ENCODE data around the gene TNFRSF21.
"Not testable (repeated sequence)": the region's sequence is repeated elsewhere in the genome, so short reads cannot be mapped to it uniquely, and the experiment has no call there.

Gene TNFRSF21

DNA sequence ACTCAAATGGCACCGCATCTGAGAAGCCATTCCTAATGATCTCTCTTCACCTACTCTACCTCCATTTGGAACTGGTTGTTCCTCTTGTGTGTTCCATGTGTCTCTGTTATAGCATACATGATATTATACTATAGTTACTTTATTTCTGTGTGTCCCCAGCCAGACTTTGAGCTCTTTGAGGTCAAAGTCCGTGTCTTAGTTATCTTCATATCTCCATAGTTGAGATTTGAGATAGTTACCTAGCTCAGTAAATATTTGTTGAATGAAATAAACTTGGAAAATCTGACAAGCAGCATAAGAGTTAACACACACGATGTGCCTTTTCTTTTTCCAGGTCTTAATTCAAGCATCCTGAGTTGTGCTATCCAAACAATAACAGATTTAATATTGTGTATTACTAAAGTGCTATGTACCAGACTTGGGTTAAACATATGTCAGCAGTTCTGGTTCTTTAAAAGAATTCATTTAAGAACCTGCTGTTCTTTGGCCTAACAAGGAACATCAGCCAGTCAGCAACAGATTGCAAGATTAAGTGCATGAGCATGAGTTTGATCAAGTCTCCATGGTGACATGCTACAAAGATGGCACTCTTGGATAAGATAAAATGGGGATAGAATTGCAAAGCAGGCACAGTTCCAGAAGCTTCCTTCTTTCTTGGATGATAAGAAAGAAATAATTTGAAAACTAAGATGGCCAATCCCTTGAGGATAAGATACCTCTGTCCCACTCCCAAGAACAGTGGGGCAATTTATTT lies 8.7 kb upstream of the TNFRSF21 start:
- Histone ChIP-seq H3K4me3 (ENCODE audit: severe bottlenecking) (no peak overlapping the region), H3K27me3 (ENCODE audit: insufficient read depth, poor library complexity, severe bottlenecking) (peaks cover 4% of the 10 kb centered on the region), H3K27ac (ENCODE audit: poor library complexity, severe bottlenecking) (no peak overlapping the region), H3K36me3 (ENCODE audit: low read depth) (no peaks in the 10 kb centered on the region), H3K9me3 (ENCODE audit: severe bottlenecking) (no peaks in the 10 kb centered on the region), H3K4me1 (ENCODE audit: insufficient read depth, poor library complexity, severe bottlenecking) (no peaks in the 10 kb centered on the region)
- TF ChIP-seq, protein P1, sequence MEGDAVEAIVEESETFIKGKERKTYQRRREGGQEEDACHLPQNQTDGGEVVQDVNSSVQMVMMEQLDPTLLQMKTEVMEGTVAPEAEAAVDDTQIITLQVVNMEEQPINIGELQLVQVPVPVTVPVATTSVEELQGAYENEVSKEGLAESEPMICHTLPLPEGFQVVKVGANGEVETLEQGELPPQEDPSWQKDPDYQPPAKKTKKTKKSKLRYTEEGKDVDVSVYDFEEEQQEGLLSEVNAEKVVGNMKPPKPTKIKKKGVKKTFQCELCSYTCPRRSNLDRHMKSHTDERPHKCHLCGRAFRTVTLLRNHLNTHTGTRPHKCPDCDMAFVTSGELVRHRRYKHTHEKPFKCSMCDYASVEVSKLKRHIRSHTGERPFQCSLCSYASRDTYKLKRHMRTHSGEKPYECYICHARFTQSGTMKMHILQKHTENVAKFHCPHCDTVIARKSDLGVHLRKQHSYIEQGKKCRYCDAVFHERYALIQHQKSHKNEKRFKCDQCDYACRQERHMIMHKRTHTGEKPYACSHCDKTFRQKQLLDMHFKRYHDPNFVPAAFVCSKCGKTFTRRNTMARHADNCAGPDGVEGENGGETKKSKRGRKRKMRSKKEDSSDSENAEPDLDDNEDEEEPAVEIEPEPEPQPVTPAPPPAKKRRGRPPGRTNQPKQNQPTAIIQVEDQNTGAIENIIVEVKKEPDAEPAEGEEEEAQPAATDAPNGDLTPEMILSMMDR (IDR thresholded peaks at IDR 0.05; ENCODE audit: poor library complexity, severe bottlenecking), result no peak
- no peak for DNase-seq (ENCODE audit: low spot score)
- no peak for ATAC-seq (ENCODE audit: low read depth)

DNA sequence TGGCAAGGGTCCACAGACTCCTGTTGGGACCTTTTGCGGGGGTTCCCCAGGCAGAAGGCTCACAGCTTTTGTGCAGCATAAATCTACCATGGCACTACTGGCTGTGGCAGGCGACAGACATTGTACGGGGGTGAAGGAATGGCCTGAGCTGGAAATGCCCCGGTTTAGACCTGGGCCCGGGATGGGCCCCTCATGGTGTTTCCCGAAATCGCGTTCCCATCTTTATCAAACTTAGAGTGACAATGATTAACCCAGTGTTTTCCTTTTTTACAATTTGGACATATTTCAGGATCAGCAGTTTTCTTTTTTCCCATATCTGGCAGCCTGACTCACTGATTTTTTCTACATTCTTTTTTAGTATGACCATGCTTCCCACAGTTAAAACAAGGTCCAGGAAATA lies 5.5 kb upstream of the TNFRSF21 start:
- not testable (repeated sequence) for H3K4me1 ChIP-seq (ENCODE audit: insufficient read depth, poor library complexity, severe bottlenecking); H3K27me3 ChIP-seq (ENCODE audit: insufficient read depth, poor library complexity, severe bottlenecking); H3K4me3 ChIP-seq (ENCODE audit: severe bottlenecking); H3K36me3 ChIP-seq (ENCODE audit: low read depth); DNase-seq (ENCODE audit: low spot score); H3K9me3 ChIP-seq (ENCODE audit: severe bottlenecking); H3K27ac ChIP-seq (ENCODE audit: poor library complexity, severe bottlenecking); ATAC-seq (ENCODE audit: low read depth)

DNA sequence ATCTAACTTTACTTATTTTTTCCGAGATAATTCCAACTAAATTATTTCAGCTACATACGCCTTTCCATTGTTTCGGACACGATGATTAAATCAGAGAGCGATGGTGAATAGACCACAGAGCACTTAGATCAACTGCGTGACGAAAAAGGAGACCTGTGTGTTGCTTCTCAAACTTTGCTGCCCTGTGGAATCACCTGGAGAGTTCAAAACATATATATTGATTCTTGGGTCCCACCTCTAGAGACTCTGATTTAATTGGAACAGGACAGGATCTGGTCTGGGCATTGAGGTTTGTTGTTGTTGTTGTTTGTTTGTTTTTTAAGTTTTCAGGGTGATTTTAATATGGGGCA lies 401 bp upstream of the TNFRSF21 start:
- Histone ChIP-seq H3K4me3 (ENCODE audit: severe bottlenecking) (peak overlapping the region; percentile 67), H3K27me3 (ENCODE audit: insufficient read depth, poor library complexity, severe bottlenecking) (no peaks in the 10 kb centered on the region), H3K4me1 (ENCODE audit: insufficient read depth, poor library complexity, severe bottlenecking) (peaks cover 22% of the 10 kb centered on the region), H3K36me3 (ENCODE audit: low read depth) (peaks cover 18% of the 10 kb centered on the region), H3K27ac (ENCODE audit: poor library complexity, severe bottlenecking) (peak overlapping the region; percentile 65), H3K9me3 (ENCODE audit: severe bottlenecking) (no peaks in the 10 kb centered on the region)
- TF ChIP-seq, protein P1 (IDR thresholded peaks at IDR 0.05; ENCODE audit: poor library complexity, severe bottlenecking), result peak; percentile 76
- DNase-seq (ENCODE audit: low spot score) (no peak), ATAC-seq (ENCODE audit: low read depth) (no peak)

DNA sequence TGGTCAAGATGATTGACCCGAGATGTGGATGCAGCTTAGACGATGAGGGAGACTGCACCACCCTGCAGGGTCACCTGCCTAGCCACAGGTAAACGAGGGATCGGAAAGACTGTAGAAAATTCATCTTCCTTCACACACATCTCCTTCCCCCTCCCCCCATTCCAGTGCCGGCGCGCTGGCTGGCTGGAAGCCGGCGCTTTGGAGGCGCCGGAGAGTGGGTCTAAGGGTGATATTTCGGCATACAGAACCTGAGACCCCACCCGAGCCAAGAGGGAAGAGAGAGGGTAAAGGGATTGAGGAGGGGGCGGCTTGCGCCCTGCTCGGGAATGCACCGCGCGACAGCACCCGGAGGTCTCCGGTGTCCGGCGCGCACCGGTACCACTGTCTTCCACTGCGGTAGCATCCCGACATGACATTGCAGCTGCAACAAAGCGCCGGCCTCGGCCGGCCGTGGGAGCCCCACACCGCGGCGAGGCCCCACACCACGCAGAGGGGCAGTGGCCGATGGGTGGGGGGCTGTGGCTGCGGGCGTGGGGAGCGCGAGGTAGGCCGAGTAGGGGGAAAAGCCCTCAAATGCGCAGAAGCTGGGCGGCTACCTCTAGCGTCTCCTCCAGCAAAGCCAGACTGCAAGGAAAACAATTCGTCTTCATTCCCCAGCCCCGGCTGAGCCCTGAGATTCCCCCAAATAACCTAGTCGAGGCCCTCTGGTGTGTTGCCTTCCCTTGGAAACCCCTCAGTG lies 984 bp downstream of the TNFRSF21 start:
- Histone ChIP-seq H3K4me1 (ENCODE audit: insufficient read depth, poor library complexity, severe bottlenecking) (peaks cover 22% of the 10 kb centered on the region), H3K9me3 (ENCODE audit: severe bottlenecking) (no peaks in the 10 kb centered on the region), H3K36me3 (ENCODE audit: low read depth) (peaks cover 23% of the 10 kb centered on the region), H3K27ac (ENCODE audit: poor library complexity, severe bottlenecking) (peak overlapping the region; percentile 65), H3K27me3 (ENCODE audit: insufficient read depth, poor library complexity, severe bottlenecking) (no peaks in the 10 kb centered on the region), H3K4me3 (ENCODE audit: severe bottlenecking) (peak overlapping the region; percentile 67)
- TF ChIP-seq, protein P1 (IDR thresholded peaks at IDR 0.05; ENCODE audit: poor library complexity, severe bottlenecking), result no peak
- peak; percentile 40 for ATAC-seq (ENCODE audit: low read depth)
- no peak for DNase-seq (ENCODE audit: low spot score)

DNA sequence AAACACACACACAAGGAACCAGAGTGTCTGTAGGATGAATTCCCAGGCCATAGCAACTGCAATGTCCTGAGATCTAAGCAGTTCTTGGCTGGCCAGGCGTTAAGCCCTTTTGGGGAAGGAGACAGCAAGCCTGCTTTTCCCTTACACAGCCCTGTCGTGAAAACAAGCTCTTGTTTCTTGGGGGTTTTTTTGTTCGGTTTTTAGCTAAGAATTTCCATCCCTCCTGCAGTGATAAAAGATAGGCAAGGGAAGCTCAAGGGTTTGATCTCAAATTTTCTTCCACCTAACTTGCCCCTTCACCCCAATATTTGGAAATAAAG lies 1.5 kb downstream of the TNFRSF21 start:
- no peak for ATAC-seq (ENCODE audit: low read depth)
- H3K4me1 ChIP-seq (ENCODE audit: insufficient read depth, poor library complexity, severe bottlenecking), result peaks cover 22% of the 10 kb centered on the region
- H3K27ac ChIP-seq (ENCODE audit: poor library complexity, severe bottlenecking), result peak overlapping the region; percentile 65
- H3K36me3 ChIP-seq (ENCODE audit: low read depth), result peaks cover 26% of the 10 kb centered on the region
- H3K27me3 ChIP-seq (ENCODE audit: insufficient read depth, poor library complexity, severe bottlenecking), result no peaks in the 10 kb centered on the region
- TF ChIP-seq, protein P1 (IDR thresholded peaks at IDR 0.05; ENCODE audit: poor library complexity, severe bottlenecking), result no peak
- no peaks in the 10 kb centered on the region for H3K9me3 ChIP-seq (ENCODE audit: severe bottlenecking)
- no peak for DNase-seq (ENCODE audit: low spot score)
- peak overlapping the region; percentile 67 for H3K4me3 ChIP-seq (ENCODE audit: severe bottlenecking)

Measured in RWPE2 (cell line).